HK-2 (cell line): Measurements from ENCODE around the gene PHETA1.

Experiments used
- DNase-seq: peaks from one replicate; pipeline ENCODE4 v3.0.0-alpha.2; 2018; ENCODE audit not compliant: unreplicated experiment

The PHETA1 gene

DNA sequence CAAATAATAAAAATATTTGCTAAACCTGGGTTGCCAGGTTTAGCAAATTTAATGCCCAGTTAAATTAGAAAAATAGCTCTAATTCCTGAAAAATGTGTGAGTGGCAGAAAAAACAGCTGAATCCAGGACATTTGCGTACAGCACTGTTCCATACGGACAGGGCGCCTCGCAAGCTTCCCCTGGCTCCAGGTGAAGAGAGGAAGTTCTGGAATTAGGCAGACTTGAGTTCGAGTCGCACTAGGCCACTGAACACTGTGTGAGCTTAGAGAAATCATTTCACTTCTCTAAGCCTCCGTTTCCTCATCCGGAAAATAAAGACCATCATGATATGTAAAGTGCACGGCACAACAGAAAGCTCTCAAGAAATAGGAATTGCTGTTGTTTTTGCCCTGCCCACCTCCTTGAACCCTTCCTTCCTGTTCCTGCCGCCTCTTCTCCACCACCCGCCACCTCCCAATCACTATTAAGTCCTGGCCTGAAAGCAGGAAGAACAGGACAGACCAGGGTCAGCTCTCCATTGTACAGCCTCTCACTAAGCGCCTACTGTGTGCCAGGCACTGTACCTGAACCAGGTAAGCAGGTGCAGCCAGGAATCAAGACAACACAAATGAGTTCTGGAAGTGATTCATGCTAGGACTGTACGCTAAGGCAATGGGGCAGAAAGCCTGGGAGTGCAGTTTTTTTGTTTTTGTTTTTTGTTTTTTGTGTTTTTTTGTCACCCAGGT lies 763 bp upstream of the PHETA1 start:
- DNase-seq, result no peak

DNA sequence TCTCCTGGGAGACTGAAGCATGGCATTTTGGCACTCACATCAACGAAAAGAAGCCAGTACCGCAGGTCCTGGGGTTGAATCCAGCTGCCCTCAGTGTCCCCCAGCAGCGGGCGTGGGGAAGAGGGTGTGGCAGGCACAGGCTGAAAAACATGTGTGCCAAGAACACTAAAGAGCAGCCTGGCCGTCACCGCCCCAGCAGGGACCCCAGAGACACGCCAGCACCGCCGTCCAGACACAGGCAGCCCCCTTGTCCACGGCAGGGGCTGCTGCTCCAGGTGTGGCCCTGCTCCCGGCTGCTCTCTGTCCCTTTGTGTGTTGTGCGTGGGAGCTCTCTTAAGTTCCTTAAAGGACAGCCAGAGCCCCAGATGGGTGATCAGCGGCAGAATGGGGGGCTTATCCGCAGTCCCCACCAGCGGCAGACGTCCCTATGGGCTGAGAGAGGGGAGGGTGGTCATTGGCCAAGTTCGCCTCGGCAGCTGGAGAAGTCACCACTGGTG lies 556 bp downstream of the PHETA1 start:
- no peak for DNase-seq

DNA sequence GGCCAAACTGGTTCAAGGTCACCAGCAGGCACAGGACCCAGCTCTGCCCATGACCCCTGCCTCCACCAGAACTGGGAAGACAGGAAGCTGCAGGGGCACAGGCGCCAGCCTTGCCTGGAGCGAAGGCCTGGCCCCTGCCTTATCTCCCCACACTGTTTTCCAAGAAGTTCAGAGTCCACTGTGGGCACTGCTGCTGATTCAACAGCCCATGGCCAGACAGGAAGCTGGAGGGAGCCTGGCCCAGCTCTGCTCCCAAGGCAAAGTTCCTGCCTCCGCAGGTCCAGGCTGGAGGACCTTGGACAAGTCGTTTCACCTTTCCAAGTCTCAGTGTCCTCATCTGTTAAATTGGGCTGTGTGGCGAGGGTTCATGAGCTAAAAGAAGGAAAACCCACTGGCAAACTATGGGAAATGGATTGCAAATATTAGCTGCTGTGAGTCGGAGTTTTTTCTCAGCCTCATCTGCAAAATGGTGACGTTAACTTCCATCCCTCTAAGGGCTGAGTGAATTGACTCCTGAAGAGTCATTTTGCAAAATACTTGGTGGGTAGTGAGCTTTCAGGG lies 1.2 kb downstream of the PHETA1 start:
- no peak for DNase-seq

DNA sequence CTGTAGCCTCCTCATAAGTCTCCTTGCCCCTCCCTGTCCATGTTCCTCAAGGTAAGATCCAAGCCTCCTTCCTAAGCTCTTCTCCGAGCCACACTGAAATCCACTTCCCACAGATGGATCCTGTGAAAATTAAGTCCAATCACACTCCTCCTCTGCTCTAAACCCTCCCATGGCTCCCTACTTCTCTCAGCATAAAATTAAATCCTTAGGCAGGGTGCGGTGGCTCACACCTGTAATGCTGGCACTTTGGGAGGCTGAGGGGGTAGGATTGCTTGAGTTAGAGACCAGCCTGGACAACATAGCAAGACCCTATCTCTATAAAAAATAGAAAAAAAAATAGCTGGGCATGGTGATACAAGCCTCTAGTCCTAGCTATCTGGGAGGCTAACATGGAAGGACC lies 2.3 kb downstream of the PHETA1 start:
- DNase-seq, result no peak

DNA sequence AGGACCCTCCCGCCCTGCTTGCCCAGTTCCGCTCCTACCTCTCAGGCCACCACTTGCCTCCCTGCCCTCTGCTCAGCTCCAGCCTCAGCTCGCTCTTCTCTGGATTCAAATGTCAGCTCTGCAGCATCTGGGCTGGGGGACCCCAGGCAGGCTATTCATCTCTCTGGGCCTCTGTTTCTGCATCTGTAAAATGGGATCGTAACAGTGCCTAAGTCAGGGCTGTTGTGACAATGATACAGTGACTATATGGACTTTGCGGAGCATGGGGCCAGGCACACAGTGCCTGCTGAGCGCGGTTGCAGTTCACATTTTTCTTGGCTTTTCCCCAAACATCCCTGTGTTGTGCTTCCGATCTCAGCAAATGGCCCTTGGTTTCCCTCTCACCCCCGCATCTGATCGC lies 2.8 kb downstream of the PHETA1 start:
- no peak for DNase-seq

DNA sequence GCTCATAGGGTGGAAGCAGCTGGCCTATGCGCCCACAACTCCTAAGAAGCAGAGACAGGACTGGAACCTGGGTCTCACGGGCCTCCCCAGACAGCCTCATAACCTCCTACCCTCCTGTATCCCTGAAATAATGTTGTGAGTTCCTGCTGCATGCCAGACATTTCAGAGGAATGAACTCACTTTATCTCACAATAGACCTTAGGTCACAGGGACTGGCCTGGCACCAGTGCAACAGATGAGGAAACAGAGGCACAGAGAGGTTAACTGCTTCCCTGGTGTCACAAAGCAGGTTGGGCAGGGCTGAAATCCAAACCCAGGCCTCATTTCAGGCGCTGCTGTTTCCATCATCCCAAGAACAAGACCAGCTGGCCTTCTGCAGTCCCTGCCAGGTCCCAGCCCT lies 5.3 kb downstream of the PHETA1 start:
- DNase-seq, result no peak

DNA sequence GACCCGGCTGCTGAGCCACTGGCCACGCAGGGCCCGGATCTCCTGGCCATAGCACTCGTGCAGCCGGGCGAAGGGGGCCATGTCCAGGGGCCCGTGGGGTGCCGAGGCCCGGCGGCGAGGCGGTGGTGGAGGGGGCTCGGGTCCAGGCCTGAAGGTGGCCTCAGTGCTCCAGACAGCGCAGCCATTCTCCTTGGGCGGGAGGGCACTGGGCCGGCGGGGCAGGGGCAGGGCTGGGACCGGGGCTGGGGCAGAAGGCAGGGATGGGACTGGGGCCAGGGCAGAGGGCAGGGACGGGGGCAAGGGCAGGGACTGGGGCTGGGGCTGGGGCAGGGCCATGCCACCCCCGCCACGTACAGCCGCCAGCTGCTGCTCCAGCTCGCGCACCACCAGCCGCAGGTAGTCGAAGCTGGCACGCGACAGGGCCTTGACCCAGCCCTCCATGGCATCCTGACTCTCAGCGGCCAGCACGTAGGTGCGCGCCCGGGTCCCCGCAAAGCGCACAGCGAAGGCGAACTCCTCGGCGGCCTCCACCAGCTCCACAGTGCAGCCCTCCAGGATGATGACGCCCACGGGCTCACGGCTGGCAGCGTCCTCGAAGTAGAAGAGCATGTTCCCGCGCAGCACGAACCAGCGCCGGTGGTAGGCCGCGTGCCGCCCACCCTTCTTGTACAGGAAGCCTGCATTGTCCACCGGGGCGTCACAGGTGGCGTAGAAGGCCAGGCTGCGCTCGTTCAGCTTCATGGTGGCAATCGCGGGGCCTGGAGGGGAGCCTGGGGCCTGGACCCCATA lies 6.0 kb downstream of the PHETA1 start:
- DNase-seq, result no peak

DNA sequence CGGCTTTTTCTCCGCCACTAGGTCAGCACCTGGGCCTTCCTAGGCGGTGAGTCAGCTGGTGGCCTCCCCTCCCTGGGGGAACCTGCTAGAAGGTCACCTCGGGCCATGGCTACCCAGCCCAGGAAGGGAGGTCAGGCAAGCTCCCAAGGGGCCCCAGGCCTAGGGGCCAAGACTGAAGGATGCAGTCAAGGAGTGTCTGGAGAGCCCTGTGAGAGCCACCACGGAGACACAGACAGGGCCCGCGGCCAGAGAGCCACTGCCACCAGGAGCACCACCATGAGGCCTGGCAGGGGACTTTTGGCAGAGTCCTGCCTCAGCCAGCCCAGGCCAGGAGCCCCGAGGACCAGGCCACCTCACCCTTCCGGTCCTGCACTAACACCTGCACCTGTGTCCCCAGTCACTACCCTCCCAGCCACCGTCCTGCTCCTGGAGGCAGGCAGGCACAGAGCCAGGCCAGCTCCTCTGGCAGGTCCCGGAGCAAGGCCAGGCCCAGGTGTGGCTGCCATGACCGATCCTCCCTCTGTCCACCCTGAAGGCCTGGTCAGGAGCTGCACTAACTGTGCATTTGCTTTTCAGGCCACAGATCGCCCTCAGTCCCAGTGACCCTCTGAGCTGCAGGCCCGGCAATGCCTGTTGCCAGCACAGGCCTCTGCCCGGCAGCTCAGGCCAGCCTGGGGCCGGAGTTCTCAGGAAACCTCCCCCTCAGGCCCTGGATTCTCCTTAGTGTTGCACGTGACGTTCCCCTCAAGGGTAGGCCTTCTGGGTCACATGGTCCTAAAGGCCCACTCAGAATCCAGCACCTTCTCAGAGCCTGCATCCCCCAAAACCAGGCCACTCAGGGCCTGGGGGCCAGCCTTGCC lies 6.9 kb downstream of the PHETA1 start:
- DNase-seq, result no peak

DNA sequence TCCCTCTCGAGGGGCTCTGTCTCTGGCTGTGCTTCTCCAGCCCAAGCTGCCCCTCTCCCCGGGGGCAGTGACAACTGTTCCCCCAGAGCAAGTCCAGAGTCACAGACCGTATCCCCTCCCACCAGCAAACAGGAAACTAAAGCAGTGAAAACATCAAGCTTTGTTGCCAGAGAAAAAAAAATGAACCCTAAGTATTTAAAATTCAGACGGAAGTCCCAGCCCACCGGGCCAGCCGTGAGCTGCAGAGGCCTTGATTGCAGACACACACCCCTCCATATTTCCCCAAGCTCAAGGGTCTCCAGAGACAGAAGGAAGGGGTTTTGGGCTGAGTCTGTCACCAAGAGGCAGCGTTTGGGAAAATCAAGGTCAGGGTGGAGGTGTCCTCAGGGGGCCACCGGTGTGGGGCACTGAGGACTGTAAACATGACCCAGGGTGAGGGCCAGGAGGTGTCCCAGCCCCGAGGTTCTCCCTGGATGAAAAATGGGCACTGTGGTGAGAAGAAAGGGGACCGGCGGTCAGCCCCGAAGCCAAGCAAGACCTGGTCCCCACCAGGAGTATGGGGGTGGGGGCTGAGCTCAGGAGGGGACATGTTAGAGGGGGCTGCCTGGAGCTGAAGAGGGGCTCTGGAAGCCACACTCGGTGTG lies 7.7 kb downstream of the PHETA1 start:
- no peak for DNase-seq

DNA sequence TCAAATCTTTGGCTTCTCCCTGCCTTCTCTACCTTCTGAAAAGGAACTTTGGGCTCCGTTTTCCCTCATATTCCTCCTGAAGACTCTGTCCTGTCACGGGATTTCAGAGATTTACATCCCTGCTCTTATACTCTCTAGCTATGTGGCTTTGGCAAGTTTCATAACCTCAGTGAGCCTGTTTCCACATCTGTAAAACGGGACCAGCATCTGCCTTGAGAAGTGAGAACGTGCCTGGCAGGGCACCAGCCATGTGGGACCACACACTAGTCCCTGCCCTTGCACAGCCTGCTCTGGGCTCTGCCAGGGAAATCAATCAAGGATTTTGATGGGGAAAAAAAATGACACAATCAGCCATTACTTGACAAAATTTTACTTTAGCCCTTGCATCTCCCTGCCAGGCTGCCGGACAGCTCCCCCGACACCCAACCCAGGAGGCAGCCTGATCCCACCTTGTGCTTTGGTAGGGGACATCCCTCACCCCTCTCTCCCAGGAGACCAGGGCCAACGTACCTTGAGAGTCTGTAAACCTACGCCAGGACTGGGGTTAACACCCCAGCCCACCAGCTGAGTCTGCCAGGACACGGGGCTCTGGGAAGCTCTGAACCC lies 8.5 kb downstream of the PHETA1 start:
- no peak for DNase-seq

DNA sequence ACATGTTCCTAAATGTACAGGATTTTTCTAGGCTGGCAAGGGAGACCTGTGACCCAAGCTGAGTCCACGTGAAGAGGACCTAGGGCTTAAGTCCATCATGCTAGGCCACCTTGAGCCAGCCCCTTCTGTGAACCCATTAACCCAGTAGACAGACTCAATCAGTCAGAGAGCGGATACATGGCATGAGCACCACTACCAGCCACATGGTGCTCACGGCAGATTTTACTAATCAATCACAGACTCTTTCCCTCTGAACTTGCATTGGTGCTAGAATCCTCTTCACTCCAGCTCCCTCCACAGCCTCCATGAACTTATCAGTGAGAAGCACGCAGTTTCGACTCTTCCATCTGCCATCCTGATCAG lies 9.0 kb downstream of the PHETA1 start:
- no peak for DNase-seq

DNA sequence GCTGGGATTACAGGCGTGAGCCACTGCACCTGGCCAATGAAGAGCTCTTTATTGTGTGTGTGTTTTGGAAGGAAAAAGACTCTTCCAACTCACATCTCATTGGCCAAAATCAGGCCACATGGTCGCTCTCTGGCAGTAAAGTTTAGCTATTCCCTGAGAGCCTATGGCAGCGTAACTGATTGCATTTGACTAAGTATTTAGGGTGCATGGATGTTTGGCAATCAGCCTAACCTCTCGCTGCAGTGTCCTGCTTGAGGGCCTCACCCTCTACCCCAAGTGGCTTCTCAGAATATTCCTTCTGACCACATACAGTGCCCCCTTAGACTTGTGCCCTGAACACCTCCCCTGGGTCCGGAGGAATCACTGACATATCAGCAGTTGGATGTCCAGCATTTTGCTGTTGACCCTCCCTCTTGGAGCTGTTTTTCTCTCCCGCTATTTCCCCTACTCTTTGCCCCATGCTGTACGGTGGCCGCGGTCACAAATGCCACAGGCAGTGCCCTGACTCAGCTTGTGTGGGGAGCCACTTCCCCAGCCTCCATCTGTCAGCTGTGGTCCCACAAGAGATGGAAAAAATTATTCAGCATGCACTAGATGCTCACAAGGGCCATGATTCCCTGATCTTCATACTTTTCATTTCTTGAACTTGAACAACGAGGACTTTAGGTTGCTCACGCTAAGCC lies 9.5 kb downstream of the PHETA1 start:
- no peak for DNase-seq

DNA sequence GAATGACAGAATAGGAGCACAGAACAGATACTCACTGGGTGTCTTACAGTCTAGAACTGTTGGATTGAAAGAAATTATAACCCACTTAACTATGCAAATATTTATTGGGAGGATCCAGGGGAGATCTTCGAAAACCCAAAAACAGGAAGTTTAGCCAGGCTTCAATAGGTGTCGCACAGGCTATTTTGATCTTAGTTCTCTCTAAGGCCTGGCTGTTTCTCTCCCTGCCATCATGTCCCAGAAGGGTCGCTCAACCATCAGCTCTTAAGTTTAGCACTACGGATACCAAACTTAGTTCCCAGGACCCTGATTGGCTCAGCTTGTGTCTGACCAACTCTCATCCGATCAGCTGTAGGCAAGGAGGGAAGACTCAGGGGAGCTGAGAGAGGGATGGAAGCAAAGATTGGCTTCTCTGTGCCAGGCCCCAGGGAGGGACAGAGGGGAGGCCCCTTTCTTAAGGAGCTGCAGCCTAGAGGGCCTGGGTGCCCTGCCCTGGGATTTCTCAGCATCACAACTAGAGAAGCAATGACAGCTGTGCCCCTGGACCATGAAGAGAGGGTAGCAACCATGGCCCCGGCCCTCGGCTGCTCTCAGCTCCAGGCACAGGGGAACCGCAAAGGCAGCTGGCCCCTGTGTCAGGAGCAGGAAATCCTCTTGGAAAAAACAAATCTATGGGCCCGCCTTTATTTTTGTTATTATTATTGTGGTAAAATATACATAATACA lies 13.5 kb downstream of the PHETA1 start:
- no peak for DNase-seq

DNA sequence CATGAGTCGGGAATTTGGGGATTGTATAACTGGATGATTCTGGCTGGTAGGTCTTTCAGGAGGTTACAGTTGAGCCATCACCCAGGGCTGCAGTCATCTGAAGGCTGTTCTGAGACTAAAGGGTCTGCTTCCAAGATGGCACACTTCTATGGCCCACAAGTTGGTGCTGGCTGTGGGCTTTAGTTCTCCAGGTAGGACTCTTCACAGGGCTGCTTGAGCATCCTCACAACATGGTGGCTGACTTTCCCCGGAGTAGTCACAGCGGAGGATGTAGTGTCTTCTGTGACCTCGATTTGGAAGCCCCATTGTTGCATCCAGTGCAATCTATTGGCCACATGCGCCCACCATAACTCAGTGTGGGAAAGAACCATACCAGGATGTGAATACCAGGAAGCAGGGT lies 14.4 kb downstream of the PHETA1 start:
- DNase-seq, result no peak

DNA sequence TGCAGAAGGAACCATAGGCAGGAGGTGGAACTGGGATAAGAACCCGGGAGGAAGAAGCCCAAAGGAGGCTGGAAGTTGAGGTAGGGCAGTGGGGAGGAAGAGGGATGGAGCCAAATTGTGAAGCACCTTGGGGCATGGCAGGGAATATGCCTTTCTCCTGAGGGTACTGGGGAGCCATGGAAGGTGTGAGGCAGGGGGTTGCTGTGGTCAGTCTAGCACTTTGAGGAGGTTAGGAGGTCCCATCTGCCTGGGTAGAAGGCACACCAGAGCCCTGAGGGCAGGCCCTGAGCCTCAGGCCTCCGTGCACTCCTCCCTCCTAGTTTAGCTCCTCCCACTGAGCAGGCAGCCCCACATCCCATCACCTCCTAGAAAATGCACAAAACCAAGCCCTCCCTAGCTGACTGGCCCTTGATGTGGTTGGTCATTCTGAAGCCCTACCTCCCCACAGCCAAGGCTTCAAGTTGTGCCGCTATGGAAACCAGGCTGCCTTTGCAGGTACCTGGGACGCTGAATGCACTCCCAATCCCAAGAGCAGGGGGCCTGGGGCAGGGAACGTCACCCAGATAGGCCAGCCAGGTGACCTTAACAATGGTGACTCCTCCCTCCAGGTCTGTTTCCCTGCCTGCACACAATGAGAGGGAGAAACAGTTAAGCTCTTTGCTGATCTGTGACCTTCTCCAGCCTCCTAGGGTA lies 15.1 kb downstream of the PHETA1 start:
- DNase-seq, result no peak

DNA sequence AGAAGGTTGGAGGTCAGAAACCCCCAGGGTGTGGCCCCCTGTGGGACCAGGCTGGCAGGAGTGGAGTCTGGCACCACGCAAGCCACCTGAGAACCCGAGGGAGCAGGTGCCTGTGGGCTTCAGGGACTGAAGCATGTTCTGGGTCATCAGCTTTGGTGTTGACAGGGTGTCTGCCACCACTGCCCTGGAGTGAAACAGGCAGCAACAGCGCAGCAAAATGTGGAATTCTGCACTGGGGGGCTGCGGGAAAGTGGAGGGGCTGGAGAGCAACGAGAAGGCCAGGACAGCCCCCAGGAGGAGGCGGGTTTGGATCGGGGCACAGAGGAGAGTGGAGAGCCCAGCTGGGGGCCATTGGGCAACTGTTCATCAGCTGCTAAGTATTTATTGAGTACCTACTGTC lies 15.9 kb downstream of the PHETA1 start:
- DNase-seq, result no peak

DNA sequence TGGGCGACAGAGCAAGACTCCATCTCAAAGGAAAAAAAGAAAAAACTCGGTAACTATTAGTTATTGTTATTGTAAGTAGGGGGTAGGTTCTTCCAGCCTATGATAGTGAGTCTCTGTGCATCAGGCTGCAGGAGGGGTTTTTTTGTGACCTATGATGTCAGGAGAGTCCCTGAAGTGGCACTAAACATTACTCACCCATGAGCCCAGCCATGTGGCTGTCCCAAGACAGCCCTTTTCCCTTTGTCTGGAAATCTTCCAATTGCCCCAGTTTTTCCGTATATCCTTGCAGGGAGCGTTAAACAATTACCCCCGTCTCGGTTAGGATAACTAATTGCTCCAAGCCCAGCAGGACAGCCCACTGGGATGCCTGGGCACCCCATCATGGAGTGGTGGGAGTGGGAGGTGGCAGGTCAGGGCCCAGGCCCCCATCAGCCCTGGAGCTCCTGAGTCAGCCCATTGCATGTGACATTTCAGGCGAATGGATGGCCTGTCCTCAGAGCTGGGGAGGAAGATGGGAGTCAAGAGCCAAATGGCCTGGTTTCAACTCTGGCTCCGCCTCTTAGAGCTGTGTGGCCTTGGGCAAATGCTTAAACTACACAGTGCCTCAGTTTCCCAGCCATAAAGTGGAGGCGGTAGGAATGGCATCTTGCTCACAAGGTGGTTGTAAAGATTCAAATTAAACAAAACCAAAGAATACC lies 16.4 kb downstream of the PHETA1 start:
- no peak for DNase-seq

DNA sequence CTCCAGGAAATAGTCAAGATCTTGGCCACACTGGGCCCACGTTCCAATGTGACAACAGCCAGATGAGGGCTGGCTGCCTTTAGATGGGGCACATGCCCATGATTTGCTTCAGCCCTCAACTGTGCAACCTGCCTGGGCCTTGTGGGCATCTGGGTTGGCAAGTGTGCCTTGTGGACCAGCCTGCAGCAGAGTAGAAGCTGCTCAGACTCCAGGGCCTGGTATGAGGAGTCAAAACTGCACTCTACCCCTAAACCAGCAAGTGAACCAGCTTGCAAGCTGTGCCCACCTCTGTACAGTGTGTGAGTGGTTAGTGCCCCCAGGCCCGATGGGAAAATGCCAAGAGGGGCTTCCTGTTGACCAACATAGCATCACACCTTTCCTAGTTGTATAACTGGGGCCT lies 17.9 kb downstream of the PHETA1 start:
- no peak for DNase-seq
